ENCODE measurements around the gene LIG1.
"Not testable (repeated sequence)": the region's sequence is repeated elsewhere in the genome, so short reads cannot be mapped to it uniquely, and the experiment has no call there.

Gene LIG1

GRCh38 chr19:48120505-48120904 lies 49.6 kb downstream of the LIG1 start:
- DNase-seq = no peak

GRCh38 chr19:48118131-48118517 lies 52.0 kb downstream of the LIG1 start:
- DNase-seq = no peak

DNA sequence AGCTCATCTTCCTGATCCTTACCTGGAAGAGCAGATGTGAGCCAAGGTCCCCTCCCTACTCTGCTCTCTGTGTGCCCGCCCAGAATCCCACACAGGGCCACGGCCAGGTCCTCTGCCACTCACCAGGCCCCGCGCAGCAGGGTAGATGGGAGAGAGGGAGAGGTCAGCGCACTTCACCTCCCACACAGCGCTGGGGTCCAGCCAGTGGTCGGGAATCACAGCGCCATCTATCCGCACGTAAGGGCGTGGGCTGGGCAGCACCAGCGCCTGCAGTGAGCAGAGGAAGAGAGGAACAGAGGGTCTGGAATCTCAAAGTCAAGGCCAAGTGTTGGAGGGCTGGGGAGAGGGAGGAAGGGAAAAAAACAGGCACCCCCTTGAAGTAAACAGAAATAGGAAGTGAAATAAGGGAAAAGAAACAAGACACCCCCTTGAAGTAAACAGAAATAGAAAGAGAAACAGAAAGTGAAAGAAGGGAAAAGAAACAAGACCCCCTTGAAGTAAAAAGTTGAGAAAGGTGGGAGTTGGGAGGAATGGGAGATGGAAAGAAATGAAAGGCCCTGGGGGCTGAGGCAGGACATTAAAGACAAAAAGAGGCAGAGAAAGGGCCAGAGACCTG lies 52.5 kb downstream of the LIG1 start:
- DNase-seq = no peak

DNA sequence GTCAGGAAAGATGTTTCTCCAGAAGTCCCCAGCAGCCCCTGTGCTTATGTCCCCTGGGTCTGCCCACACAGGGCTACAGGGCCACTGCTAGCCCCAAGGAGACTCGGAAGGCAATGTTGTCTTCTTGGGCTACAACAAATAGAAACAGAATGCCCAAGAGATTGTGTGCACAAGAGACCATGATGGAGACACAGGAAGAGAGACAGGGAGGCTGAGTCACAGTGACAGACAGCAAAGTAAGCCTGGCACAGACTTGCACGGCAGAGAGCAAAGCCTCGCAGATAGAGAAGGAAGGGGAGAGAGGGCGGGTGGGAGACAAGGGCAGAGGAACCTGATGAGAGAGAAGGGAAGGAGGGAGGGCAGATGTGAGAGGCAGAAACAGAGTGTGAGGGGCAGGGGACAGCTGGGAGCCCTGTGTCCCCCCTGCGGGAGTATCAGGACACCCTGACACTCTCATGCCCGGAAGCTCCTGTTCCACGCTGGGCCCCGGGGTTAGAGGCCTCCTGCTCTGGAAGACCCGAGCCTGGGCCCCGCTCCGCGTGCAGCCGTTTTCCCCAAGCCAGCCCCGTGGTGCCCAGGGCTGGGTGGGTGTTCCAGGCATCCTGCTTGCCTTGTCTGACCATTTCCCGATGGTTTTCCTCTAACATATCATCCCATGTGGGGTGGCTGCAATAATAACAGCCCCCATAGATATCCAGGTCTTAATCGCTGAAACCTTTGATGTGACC lies 56.8 kb downstream of the LIG1 start:
- no peak for DNase-seq

GRCh38 chr19:48111280-48111679 lies 58.9 kb downstream of the LIG1 start:
- DNase-seq = no peak

DNA sequence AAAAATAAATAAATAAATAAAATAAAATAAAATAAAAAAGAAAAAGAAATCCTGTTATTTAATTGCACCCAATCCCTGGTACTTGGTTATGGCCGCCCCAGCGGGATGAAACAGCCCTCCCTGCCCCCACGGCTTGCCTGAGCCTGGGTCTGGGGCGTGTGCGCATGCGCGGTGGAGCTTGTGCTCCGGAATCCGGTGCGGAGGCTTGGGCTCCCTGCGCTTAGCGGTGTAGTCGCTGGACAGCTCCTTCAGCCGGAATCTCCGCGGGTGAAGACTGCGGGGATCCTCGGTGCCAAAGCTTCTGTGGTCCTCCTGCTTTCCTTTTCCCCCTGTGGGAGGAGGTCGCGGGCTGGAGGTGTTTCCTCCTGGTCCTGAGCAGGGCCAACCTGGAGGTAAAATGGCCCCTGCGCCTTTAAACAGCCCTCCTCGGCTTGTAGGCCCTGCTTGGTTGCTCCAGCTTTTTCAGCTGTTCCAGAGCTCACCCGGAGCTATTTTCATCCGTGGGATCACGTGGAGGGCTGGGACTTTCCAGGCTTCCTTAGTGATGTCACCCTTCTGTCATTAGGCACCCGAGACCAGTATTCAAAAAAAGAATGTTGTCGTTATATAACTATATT lies 59.7 kb downstream of the LIG1 start, which contains the start of gene PLA2G4C:
TSS of gene PLA2G4C (minus strand) at position 468 of the 617 bp plus-strand sequence. CDS start 4,288 bp downstream, outside the sequence.
- peak; percentile 76 for DNase-seq

GRCh38 chr19:48108997-48109782 lies 61.0 kb downstream of the LIG1 start:
- DNase-seq = no peak

DNA sequence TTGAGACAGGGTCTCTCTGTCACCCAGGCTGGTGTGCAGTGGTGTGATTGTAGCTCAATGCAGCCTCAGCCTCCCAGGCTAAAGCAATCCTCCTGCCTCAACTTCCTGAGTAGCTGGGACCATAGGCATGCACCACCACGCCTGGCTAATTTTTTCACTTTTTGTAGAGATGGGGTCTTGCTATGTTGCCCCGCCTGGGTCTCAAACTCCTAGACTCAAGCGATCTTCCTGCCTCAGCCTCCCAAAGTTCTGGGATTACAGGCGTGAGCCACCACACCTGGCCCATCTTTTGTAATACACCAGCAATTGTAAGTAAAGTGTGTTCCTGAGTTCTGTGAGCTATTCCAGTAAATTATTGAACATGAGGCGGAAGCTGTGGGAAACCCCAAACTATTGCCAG lies 66.2 kb downstream of the LIG1 start:
- no peak for DNase-seq

DNA sequence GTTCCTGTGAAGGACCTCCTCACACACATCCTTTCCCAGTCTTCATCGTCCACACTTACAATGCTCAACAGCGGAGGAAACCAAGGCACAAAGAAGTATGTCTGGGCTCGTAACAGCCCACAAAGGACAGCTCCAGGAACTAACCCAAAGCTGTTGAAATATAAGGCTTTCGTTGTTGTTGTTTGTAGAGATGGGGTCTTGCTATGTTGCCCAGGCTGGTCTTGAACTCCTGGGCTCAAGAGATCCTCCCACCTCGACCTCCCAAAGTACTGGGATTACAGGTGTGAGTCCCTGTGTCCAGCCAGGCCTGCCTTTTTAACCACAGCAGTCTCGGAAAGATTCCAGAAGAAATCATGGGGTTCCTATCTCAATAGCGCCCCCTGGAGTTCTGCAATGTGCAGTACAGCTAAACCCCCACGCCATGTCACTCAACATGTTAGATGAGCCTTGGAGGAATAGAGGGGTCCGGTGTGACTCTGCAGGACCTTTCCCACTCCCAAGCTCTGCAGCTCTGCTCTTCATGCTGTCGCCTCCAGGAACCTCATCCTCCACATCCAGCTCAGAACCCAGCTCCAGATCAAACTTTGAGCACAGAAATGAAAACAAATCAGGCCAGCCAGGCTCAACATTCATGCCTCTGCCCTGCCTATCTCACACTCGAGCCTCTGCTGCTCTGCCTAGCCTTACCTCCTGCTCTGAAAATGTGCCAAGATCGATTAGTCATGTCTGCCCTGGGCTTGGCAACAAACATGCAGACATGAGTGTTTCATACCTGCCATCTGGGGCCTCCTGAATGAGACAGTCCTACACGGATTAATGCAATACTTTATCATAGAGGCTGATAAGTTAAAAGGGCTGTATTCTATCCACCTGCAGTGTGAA lies 67.0 kb downstream of the LIG1 start:
- no peak for DNase-seq

GRCh38 chr19:48095612-48096175 lies 74.5 kb downstream of the LIG1 start:
- no peak for DNase-seq

- no peak for DNase-seq
Measured at GRCh38 chr19:48094855-48095203, 75.3 kb downstream of the LIG1 start.

DNA sequence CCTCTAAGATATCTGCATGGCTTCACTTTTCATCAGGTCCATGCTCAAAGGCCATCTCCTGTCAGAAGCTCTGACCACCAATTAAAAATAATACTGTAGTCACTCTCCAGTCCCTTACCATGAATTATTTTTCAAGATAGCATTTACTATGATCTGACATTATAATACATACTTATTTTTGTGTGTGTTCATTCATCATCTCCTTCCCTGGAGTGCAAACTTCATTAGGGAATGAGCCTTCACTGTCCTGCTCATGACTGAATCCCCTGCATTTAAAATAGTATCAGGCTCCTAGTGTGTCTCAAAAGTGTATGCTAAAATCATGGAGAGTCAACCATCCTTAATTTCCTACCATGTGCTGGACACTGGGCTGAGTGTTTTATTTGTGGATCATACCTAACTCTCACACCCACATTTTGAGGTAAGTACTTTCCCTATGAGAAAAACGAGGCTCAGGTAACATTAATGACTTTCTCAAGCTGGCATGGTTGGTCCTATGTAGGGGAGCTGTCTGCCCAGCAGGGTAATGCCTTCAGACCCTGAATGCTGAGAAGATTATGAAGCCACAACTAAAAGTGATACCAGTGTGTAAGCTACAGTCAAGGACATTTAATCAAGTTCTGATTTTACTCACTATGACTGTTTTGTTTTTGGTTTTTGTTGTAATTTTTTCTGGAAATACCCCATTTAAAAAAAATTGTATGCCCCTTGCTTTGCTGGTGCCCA lies 75.9 kb downstream of the LIG1 start:
- DNase-seq = no peak

- not testable (repeated sequence) for DNase-seq
Measured at GRCh38 chr19:48091111-48091718, 78.9 kb downstream of the LIG1 start.

- no peak for DNase-seq
Measured at GRCh38 chr19:48090281-48090802, 79.8 kb downstream of the LIG1 start.

- DNase-seq = not testable (repeated sequence)
Measured at GRCh38 chr19:48088991-48089390, 81.2 kb downstream of the LIG1 start.

GRCh38 chr19:48085904-48086864 lies 84.0 kb downstream of the LIG1 start:
- no peak for DNase-seq

DNA sequence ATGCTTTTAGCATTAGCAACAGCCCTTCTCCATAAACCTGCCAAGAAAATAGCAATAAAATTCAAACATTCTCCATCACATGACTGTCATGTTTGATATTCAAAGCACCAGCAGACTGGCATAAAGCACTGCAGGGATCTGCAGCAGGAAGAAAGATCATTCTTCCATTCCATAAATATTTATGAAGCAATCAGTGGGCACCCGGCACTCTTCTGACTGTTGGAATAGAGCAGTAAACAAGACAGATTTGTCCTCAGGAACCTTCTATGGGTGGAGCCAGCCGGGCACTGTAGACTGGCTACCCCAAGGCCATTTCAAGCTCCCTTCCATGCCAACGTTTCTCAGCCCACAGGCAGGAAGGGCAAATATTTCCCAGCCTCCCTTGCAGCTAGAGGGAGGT lies 85.1 kb downstream of the LIG1 start:
- no peak for DNase-seq

GRCh38 chr19:48081106-48081505 lies 89.0 kb downstream of the LIG1 start:
- no peak for DNase-seq

- DNase-seq = not testable (repeated sequence)
Measured at GRCh38 chr19:48070177-48070769, 99.9 kb downstream of the LIG1 start.
